Measurements from ENCODE around the gene PIGV.

DNA sequence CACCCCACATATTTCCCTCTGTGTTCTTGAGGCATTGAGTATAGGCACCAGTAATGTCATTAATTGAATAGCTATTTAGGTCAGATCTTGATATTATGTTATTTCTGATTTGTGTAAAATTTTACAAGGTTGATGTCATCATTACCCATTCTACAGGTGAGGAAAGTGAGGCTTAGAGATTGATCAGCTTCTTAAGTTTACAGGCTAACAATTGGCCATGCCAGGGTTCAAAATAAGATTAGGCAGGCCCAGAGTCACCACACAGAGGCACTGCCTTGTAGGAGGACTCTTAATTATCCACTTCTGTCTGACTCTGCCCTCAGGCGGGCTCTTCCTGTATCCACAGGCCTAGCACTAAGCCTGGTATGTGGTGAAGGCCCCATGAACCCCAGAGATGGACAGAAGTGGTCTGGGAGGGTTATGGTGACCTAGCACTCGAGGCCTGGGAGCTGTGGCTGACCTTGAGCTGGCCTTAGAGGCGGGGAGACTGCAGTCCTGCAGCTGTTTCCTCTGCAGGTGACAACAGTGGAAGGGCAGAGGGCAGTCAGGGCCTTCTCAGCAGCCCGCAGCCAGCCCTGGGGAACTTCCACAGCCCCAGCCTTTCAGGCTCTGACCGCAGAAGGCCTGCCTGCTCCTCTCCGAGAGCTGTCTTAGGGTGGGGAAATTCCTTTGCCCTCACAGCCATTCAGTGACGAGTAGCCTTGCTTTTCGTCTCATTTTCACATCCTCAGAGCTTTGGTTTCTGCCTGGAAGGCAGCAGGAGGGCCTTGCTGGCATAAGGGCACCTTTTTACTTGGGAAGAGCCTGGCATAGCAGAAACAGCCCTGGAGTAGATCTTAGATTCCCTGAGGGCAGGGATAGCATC lies 51.0 kb downstream of the PIGV start:
- TF ChIP-seq, protein P1, sequence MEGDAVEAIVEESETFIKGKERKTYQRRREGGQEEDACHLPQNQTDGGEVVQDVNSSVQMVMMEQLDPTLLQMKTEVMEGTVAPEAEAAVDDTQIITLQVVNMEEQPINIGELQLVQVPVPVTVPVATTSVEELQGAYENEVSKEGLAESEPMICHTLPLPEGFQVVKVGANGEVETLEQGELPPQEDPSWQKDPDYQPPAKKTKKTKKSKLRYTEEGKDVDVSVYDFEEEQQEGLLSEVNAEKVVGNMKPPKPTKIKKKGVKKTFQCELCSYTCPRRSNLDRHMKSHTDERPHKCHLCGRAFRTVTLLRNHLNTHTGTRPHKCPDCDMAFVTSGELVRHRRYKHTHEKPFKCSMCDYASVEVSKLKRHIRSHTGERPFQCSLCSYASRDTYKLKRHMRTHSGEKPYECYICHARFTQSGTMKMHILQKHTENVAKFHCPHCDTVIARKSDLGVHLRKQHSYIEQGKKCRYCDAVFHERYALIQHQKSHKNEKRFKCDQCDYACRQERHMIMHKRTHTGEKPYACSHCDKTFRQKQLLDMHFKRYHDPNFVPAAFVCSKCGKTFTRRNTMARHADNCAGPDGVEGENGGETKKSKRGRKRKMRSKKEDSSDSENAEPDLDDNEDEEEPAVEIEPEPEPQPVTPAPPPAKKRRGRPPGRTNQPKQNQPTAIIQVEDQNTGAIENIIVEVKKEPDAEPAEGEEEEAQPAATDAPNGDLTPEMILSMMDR (IDR thresholded peaks at IDR 0.05; ENCODE audit: low read length): peak; percentile 38
- TF ChIP-seq EZH2phosphoT487 (IDR thresholded peaks at IDR 0.05; ENCODE audit: low read length) (no peak), EZH2 (optimal IDR thresholded peaks at IDR 0.05; ENCODE audit: low read depth, low read length) (no peak)

All from MM.1S (cell line).